ENCODE measurements around the gene CMTM1.

Gene CMTM1

GRCh38 chr16:66522816-66523590 is 43.2 kb upstream of the CMTM1 start:
- H3K4me3 ChIP-seq (ENCODE audit: low read length in 2 of 2), result no peak overlapping the region
- peaks cover 37 to 44% of the 10 kb centered on the region in 2 donors for H3K4me1 ChIP-seq (ENCODE audit: control insufficient read depth in 2 of 2, insufficient read depth in 2 of 2, low read length in 2 of 2)
- H3K36me3 ChIP-seq (ENCODE audit: control insufficient read depth in 2 of 2, insufficient read depth in 2 of 2, low read length in 2 of 2), result peaks cover 9 to 14% of the 10 kb centered on the region in 2 donors
- no peak overlapping the region for H3K9ac ChIP-seq (ENCODE audit: low read depth in 1 of 2, low read length in 2 of 2)
- H3K27me3 ChIP-seq (ENCODE audit: control insufficient read depth in 2 of 2, insufficient read depth in 2 of 2, low read length in 2 of 2), result no peaks in the 10 kb centered on the region
- H3K9me3 ChIP-seq (ENCODE audit: control insufficient read depth in 2 of 2, low read length in 2 of 2), result no peaks in the 10 kb centered on the region
- H3K27ac ChIP-seq (ENCODE audit: low read depth in 2 of 2, low read length in 2 of 2), result peak overlapping the region; percentile 49 to 90

GRCh38 chr16:66523861-66524354 is 42.3 kb upstream of the CMTM1 start:
- H3K9ac ChIP-seq (ENCODE audit: low read depth in 1 of 2, low read length in 2 of 2), result peak overlapping the region in 1 of 2 donors; percentile 24
- H3K27me3 ChIP-seq (ENCODE audit: control insufficient read depth in 2 of 2, insufficient read depth in 2 of 2, low read length in 2 of 2), result no peaks in the 10 kb centered on the region
- peaks cover 18 to 20% of the 10 kb centered on the region in 2 donors for H3K36me3 ChIP-seq (ENCODE audit: control insufficient read depth in 2 of 2, insufficient read depth in 2 of 2, low read length in 2 of 2)
- no peaks in the 10 kb centered on the region for H3K9me3 ChIP-seq (ENCODE audit: control insufficient read depth in 2 of 2, low read length in 2 of 2)
- H3K27ac ChIP-seq (ENCODE audit: low read depth in 2 of 2, low read length in 2 of 2), result peak overlapping the region; percentile 49 to 90
- peaks cover 33 to 43% of the 10 kb centered on the region in 2 donors for H3K4me1 ChIP-seq (ENCODE audit: control insufficient read depth in 2 of 2, insufficient read depth in 2 of 2, low read length in 2 of 2)
- H3K4me3 ChIP-seq (ENCODE audit: low read length in 2 of 2), result no peak overlapping the region

- no peak overlapping the region for H3K4me3 ChIP-seq (ENCODE audit: low read length in 2 of 2)
- H3K27ac ChIP-seq (ENCODE audit: low read depth in 2 of 2, low read length in 2 of 2), result peak overlapping the region; percentile 49 to 90
- H3K27me3 ChIP-seq (ENCODE audit: control insufficient read depth in 2 of 2, insufficient read depth in 2 of 2, low read length in 2 of 2), result no peaks in the 10 kb centered on the region
- H3K9ac ChIP-seq (ENCODE audit: low read depth in 1 of 2, low read length in 2 of 2), result peak overlapping the region in 1 of 2 donors; percentile 41
- H3K36me3 ChIP-seq (ENCODE audit: control insufficient read depth in 2 of 2, insufficient read depth in 2 of 2, low read length in 2 of 2), result peaks cover 25 to 28% of the 10 kb centered on the region in 2 donors
- no peaks in the 10 kb centered on the region for H3K9me3 ChIP-seq (ENCODE audit: control insufficient read depth in 2 of 2, low read length in 2 of 2)
- H3K4me1 ChIP-seq (ENCODE audit: control insufficient read depth in 2 of 2, insufficient read depth in 2 of 2, low read length in 2 of 2), result peaks cover 31 to 40% of the 10 kb centered on the region in 2 donors
Measured at GRCh38 chr16:66524601-66525164, 41.6 kb upstream of the CMTM1 start.

GRCh38 chr16:66525396-66526180 is 40.7 kb upstream of the CMTM1 start:
- H3K4me1 ChIP-seq (ENCODE audit: control insufficient read depth in 2 of 2, insufficient read depth in 2 of 2, low read length in 2 of 2), result peaks cover 25 to 31% of the 10 kb centered on the region in 2 donors
- H3K9ac ChIP-seq (ENCODE audit: low read depth in 1 of 2, low read length in 2 of 2), result no peak overlapping the region
- H3K27ac ChIP-seq (ENCODE audit: low read depth in 2 of 2, low read length in 2 of 2), result peak overlapping the region; percentile 49 to 90
- no peaks in the 10 kb centered on the region for H3K27me3 ChIP-seq (ENCODE audit: control insufficient read depth in 2 of 2, insufficient read depth in 2 of 2, low read length in 2 of 2)
- no peaks in the 10 kb centered on the region for H3K9me3 ChIP-seq (ENCODE audit: control insufficient read depth in 2 of 2, low read length in 2 of 2)
- H3K4me3 ChIP-seq (ENCODE audit: low read length in 2 of 2), result no peak overlapping the region
- H3K36me3 ChIP-seq (ENCODE audit: control insufficient read depth in 2 of 2, insufficient read depth in 2 of 2, low read length in 2 of 2), result peaks cover 31 to 34% of the 10 kb centered on the region in 2 donors

GRCh38 chr16:66528294-66528693 is 37.9 kb upstream of the CMTM1 start:
- peaks cover 40% of the 10 kb centered on the region in 2 donors for H3K36me3 ChIP-seq (ENCODE audit: control insufficient read depth in 2 of 2, insufficient read depth in 2 of 2, low read length in 2 of 2)
- H3K9ac ChIP-seq (ENCODE audit: low read depth in 1 of 2, low read length in 2 of 2), result no peak overlapping the region
- no peaks in the 10 kb centered on the region for H3K9me3 ChIP-seq (ENCODE audit: control insufficient read depth in 2 of 2, low read length in 2 of 2)
- no peak overlapping the region for H3K27ac ChIP-seq (ENCODE audit: low read depth in 2 of 2, low read length in 2 of 2)
- no peak overlapping the region for H3K4me3 ChIP-seq (ENCODE audit: low read length in 2 of 2)
- H3K4me1 ChIP-seq (ENCODE audit: control insufficient read depth in 2 of 2, insufficient read depth in 2 of 2, low read length in 2 of 2), result peaks cover 5 to 9% of the 10 kb centered on the region in 2 donors
- no peaks in the 10 kb centered on the region for H3K27me3 ChIP-seq (ENCODE audit: control insufficient read depth in 2 of 2, insufficient read depth in 2 of 2, low read length in 2 of 2)

GRCh38 chr16:66529475-66529874 is 36.8 kb upstream of the CMTM1 start:
- Histone ChIP-seq H3K27ac (ENCODE audit: low read depth in 2 of 2, low read length in 2 of 2) (no peak overlapping the region), H3K9me3 (ENCODE audit: control insufficient read depth in 2 of 2, low read length in 2 of 2) (no peaks in the 10 kb centered on the region), H3K27me3 (ENCODE audit: control insufficient read depth in 2 of 2, insufficient read depth in 2 of 2, low read length in 2 of 2) (no peaks in the 10 kb centered on the region), H3K4me1 (ENCODE audit: control insufficient read depth in 2 of 2, insufficient read depth in 2 of 2, low read length in 2 of 2) (peaks cover 3 to 5% of the 10 kb centered on the region in 2 donors), H3K36me3 (ENCODE audit: control insufficient read depth in 2 of 2, insufficient read depth in 2 of 2, low read length in 2 of 2) (peaks cover 40% of the 10 kb centered on the region in 2 donors), H3K9ac (ENCODE audit: low read depth in 1 of 2, low read length in 2 of 2) (no peak overlapping the region), H3K4me3 (ENCODE audit: low read length in 2 of 2) (no peak overlapping the region)

GRCh38 chr16:66534376-66534799 is 31.9 kb upstream of the CMTM1 start:
- H3K9ac ChIP-seq (ENCODE audit: low read depth in 1 of 2, low read length in 2 of 2), result no peak overlapping the region
- no peaks in the 10 kb centered on the region for H3K4me1 ChIP-seq (ENCODE audit: control insufficient read depth in 2 of 2, insufficient read depth in 2 of 2, low read length in 2 of 2)
- H3K36me3 ChIP-seq (ENCODE audit: control insufficient read depth in 2 of 2, insufficient read depth in 2 of 2, low read length in 2 of 2), result peaks cover 27 to 45% of the 10 kb centered on the region in 2 donors
- H3K27ac ChIP-seq (ENCODE audit: low read depth in 2 of 2, low read length in 2 of 2), result no peak overlapping the region
- no peaks in the 10 kb centered on the region for H3K9me3 ChIP-seq (ENCODE audit: control insufficient read depth in 2 of 2, low read length in 2 of 2)
- no peak overlapping the region for H3K4me3 ChIP-seq (ENCODE audit: low read length in 2 of 2)
- H3K27me3 ChIP-seq (ENCODE audit: control insufficient read depth in 2 of 2, insufficient read depth in 2 of 2, low read length in 2 of 2), result no peaks in the 10 kb centered on the region

- Histone ChIP-seq H3K27me3 (ENCODE audit: control insufficient read depth in 2 of 2, insufficient read depth in 2 of 2, low read length in 2 of 2) (no peaks in the 10 kb centered on the region), H3K9ac (ENCODE audit: low read depth in 1 of 2, low read length in 2 of 2) (no peak overlapping the region), H3K36me3 (ENCODE audit: control insufficient read depth in 2 of 2, insufficient read depth in 2 of 2, low read length in 2 of 2) (peaks cover 16 to 32% of the 10 kb centered on the region in 2 donors), H3K4me1 (ENCODE audit: control insufficient read depth in 2 of 2, insufficient read depth in 2 of 2, low read length in 2 of 2) (no peaks in the 10 kb centered on the region), H3K27ac (ENCODE audit: low read depth in 2 of 2, low read length in 2 of 2) (no peak overlapping the region), H3K4me3 (ENCODE audit: low read length in 2 of 2) (no peak overlapping the region), H3K9me3 (ENCODE audit: control insufficient read depth in 2 of 2, low read length in 2 of 2) (no peaks in the 10 kb centered on the region)
Measured at GRCh38 chr16:66536525-66536924, 29.7 kb upstream of the CMTM1 start.

- no peaks in the 10 kb centered on the region for H3K9me3 ChIP-seq (ENCODE audit: control insufficient read depth in 2 of 2, low read length in 2 of 2)
- H3K27ac ChIP-seq (ENCODE audit: low read depth in 2 of 2, low read length in 2 of 2), result no peak overlapping the region
- no peak overlapping the region for H3K4me3 ChIP-seq (ENCODE audit: low read length in 2 of 2)
- no peak overlapping the region for H3K9ac ChIP-seq (ENCODE audit: low read depth in 1 of 2, low read length in 2 of 2)
- H3K27me3 ChIP-seq (ENCODE audit: control insufficient read depth in 2 of 2, insufficient read depth in 2 of 2, low read length in 2 of 2), result no peaks in the 10 kb centered on the region
- H3K4me1 ChIP-seq (ENCODE audit: control insufficient read depth in 2 of 2, insufficient read depth in 2 of 2, low read length in 2 of 2), result no peaks in the 10 kb centered on the region
- peaks cover 21 to 30% of the 10 kb centered on the region in 2 donors for H3K36me3 ChIP-seq (ENCODE audit: control insufficient read depth in 2 of 2, insufficient read depth in 2 of 2, low read length in 2 of 2)
Measured at GRCh38 chr16:66537236-66537635, 29.0 kb upstream of the CMTM1 start.

- no peaks in the 10 kb centered on the region for H3K9me3 ChIP-seq (ENCODE audit: control insufficient read depth in 2 of 2, low read length in 2 of 2)
- no peaks in the 10 kb centered on the region for H3K27me3 ChIP-seq (ENCODE audit: control insufficient read depth in 2 of 2, insufficient read depth in 2 of 2, low read length in 2 of 2)
- no peak overlapping the region for H3K9ac ChIP-seq (ENCODE audit: low read depth in 1 of 2, low read length in 2 of 2)
- no peak overlapping the region for H3K4me3 ChIP-seq (ENCODE audit: low read length in 2 of 2)
- peaks cover 25 to 36% of the 10 kb centered on the region in 2 donors for H3K36me3 ChIP-seq (ENCODE audit: control insufficient read depth in 2 of 2, insufficient read depth in 2 of 2, low read length in 2 of 2)
- H3K4me1 ChIP-seq (ENCODE audit: control insufficient read depth in 2 of 2, insufficient read depth in 2 of 2, low read length in 2 of 2), result no peaks in the 10 kb centered on the region
- H3K27ac ChIP-seq (ENCODE audit: low read depth in 2 of 2, low read length in 2 of 2), result no peak overlapping the region
Measured at GRCh38 chr16:66538910-66539309, 27.3 kb upstream of the CMTM1 start.

All from mucosa of rectum (tissue), 2 donors.